GM12801 (cell line): ENCODE data around the gene ARIH1.

Experiments used
- CTCF ChIP-seq: IDR thresholded peaks from one replicate; pipeline ENCODE4 v1.5.1; 2011; ENCODE audit warnings: control low read depth; ENCODE audit not compliant: insufficient read length; ENCODE audit errors: extremely low read depth

The ARIH1 gene

DNA sequence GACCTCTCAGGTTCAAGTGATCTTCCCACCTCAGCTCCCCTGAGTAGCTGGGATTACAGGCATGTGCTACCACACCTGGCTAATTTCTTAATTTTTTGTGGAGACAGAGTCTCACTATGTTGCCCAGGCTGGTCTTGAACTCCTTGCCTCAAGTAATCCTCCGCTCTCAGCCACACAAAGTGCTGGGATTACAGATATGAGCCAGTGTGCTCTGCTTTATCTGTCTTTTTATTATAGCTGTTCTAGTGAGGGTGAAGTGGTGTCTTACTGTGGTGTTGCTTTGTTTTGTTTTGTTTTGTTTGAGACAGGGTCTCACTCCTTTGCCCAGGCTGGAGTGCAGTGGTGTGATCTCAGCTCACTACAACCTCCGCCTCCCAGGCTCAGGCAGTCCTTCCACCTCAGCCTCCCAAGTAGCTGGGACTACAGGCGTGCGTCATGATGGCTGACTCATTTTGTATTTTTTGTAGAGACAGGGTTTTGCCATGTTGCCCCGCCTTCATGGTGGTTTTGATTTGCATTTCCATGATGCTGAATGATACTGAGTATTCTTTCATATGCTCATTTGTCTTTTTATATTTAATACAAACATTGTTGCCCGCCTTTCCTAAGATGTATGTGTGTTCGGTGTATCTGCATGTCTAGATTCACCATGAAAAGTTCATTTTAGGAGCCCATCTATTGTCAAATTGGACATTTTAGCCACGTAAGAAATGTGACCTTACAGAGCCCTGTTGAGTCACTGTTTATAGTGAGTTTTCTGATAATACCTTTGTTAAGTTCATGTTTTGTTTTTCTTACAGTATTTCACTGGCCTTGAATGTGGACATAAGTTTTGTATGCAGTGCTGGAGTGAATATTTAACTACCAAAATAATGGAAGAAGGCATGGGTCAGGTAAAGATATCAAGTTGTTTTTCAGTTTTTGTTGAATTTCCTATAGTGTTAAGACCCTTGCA, 80.6 kb downstream of the ARIH1 start:
- no peak for TF ChIP-seq CTCF

DNA sequence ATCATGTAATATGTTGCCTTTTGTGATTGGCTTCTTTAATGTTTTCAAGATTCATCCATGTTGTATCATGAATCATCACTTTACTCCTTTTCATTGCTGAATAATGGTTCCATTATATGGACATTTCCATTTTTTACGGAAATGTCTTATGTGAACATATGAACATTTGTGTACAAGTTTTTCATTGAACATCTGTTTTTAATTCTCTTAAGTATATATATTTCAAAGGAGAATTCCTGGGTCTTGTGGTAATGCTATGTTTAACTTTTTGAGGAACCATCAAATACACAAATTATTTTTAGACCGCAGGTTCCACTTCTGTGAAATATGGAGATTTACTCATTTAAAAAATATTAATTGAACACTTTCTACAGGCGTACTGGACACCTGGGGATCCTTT, 85.7 kb downstream of the ARIH1 start:
- TF ChIP-seq CTCF: no peak

DNA sequence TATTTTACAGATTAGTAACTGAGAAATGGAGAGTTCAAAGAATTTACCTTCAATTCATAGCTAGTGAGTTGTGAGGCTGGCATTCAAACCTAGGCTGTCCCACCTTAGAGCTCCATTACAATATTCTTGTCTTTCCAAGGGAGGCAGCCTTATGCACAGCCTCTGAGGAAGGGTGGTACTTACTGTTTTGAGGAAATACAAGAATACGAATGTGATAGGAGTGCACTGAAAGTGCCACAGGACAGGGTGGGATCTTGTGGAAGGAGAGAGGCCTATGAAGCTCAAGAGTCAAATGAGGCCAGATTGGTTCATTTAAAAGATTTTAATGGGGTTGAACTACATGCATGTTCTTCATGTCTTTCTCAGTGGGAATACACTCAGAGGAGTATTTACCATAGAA, 86.3 kb downstream of the ARIH1 start:
- TF ChIP-seq CTCF: no peak

DNA sequence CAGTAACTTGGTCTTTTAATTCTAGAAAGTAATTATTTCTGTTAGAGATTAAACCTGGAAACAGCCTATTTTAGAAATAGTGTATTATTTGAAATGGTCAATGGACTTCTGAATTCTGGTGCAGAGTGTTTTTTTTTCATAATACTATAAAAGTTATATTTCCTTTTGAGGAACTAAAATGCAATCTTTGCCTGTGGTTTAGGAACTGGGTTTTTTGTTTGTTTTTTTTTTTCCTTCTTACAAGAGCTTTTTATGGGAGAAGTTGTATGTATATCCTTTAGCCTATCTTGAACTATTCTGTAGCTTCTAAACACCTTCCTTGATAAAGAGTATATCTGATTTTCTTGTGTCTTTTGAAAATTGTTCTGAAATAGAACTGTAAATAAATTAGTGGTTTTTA, 88.3 kb downstream of the ARIH1 start:
- no peak for TF ChIP-seq CTCF

DNA sequence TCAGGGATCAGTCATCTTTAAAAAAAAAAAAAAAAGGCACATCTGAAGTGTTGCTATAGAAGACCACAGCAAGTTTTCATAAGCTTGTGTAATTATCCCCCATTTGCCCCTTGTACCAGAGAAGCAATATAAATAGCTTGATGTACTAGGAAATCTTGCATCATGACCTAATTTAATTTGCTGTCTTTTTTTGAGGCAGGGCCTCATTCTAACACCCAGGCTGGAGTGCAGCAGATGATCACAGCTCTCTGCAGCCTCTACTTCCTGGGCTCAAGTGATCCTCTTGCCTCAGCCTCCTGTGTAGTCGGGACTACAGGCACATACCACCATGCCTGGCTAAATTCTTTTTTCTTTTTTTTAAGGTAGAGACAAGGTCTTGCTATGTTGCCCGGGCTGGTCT, 88.7 kb downstream of the ARIH1 start:
- TF ChIP-seq CTCF: no peak

DNA sequence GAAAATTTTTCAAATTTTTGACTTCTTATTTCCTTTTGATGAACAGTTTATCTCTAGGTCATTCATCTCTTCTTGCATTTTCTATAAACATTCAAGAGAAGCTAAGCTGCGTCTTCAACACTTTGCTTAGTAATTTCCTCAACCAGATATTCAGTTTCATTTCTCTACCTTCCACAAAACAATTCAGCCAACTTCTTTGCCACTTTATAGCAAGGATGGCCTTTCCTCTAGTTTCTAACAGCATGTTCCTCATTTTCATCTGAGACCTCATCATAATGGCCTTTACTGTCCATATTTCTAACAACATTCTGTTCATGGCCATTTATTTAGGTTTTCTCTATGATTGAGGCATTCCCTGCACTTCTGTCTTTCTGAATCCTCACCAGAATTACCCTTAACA, 90.0 kb downstream of the ARIH1 start:
- TF ChIP-seq CTCF: no peak

DNA sequence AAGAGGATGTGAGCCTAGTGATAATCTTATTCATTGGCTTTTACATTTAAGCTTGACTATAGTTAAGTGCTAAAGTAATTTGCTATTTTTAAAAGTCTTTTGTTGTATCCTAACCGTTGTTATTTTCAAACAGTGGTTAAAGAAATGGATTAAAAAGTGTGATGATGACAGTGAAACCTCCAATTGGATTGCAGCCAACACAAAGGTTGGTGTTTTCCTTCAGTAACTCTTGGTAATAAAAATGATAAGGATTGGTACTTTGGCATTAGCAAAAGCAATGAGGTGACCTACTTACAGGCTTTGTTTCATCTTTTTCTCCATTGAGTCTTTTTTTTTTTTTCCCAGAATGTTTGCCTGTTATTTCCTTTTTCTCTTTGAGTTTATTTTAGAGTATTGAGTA, 92.8 kb downstream of the ARIH1 start:
- TF ChIP-seq CTCF: no peak
